ENCODE results near the gene PLEKHM3. TPM values are rescaled to one million over a fixed set of nuclear protein-coding genes. Genes with fewer than 3 reads are reported as not detected.

PLEKHM3 gene
- total RNA-seq, 6 experiments from 2014 or later: 4.4 to 13.4 (median 8.9) TPM

- H3K4me1 ChIP-seq: peaks cover 0 to 45% (median 15%) of the 10 kb centered on the region in 4 donors
- WGBS (ENCODE audit: insufficient coverage, low coverage, low lambda C conversion rate, missing lambda C conversion rate): 85% methylated on average over 2 of the region's 10 CpGs
- TF ChIP-seq POLR2A (IDR thresholded peaks at IDR 0.05) (no peak), CTCF (IDR thresholded peaks at IDR 0.05) (no peak)
Measured at GRCh38 chr2:207863345-207863744, 162.0 kb downstream of the PLEKHM3 start.

GRCh38 chr2:207861789-207862188 lies 163.5 kb downstream of the PLEKHM3 start:
- Histone ChIP-seq H3K27me3 (no peaks in the 10 kb centered on the region), H3K4me1 (peaks cover 0 to 31% (median 12%) of the 10 kb centered on the region in 4 donors), H3K27ac (peak overlapping the region in 1 of 3 donors; percentile 67), H3K4me3 (no peak overlapping the region), H3K36me3 (no peaks in the 10 kb centered on the region), H3K9me3 (no peaks in the 10 kb centered on the region)
- intact Hi-C loops (cut with DNase I): no loop called here
- ATAC-seq: no peak
- no peak for DNase-seq
- TF ChIP-seq POLR2A (IDR thresholded peaks at IDR 0.05) (no peak), CTCF (IDR thresholded peaks at IDR 0.05) (no peak)
- 87% methylated on average over 4 of the region's 4 CpGs for WGBS (ENCODE audit: insufficient coverage, low coverage, low lambda C conversion rate, missing lambda C conversion rate)

More at GRCh38 chr2:207863345-207863744, 162.0 kb downstream of the PLEKHM3 start:
- Histone ChIP-seq H3K27ac (no peak overlapping the region), H3K27me3 (no peaks in the 10 kb centered on the region), H3K36me3 (no peaks in the 10 kb centered on the region), H3K4me3 (no peak overlapping the region), H3K9me3 (no peaks in the 10 kb centered on the region)
- no peak for ATAC-seq
- no peak for DNase-seq
- intact Hi-C loops (cut with DNase I): no loop called here

- Histone ChIP-seq H3K4me3 (no peak overlapping the region), H3K27ac (peak overlapping the region in 2 of 3 donors; percentile 45 to 67), H3K4me1 (peaks cover 0 to 25% (median 12%) of the 10 kb centered on the region in 4 donors), H3K36me3 (no peaks in the 10 kb centered on the region), H3K27me3 (no peaks in the 10 kb centered on the region), H3K9me3 (no peaks in the 10 kb centered on the region)
- TF ChIP-seq POLR2A (IDR thresholded peaks at IDR 0.05) (no peak), CTCF (IDR thresholded peaks at IDR 0.05) (no peak)
- intact Hi-C loops (cut with DNase I): no loop called here
- WGBS (ENCODE audit: insufficient coverage, low coverage, low lambda C conversion rate, missing lambda C conversion rate): 52% methylated on average over 3 of the region's 3 CpGs
- DNase-seq (no peak), ATAC-seq (peak; percentile 70 to 83 (median 79))
Measured at GRCh38 chr2:207860685-207861084, 164.6 kb downstream of the PLEKHM3 start.

GRCh38 chr2:207855591-207855990 lies 169.7 kb downstream of the PLEKHM3 start:
- Histone ChIP-seq H3K36me3 (no peaks in the 10 kb centered on the region), H3K4me1 (peaks cover 0 to 5% (median 2%) of the 10 kb centered on the region in 4 donors), H3K27ac (no peak overlapping the region), H3K9me3 (no peaks in the 10 kb centered on the region), H3K27me3 (no peaks in the 10 kb centered on the region), H3K4me3 (no peak overlapping the region)
- TF ChIP-seq POLR2A (IDR thresholded peaks at IDR 0.05): no peak
- no peak for TF ChIP-seq CTCF (IDR thresholded peaks at IDR 0.05)
- intact Hi-C loops (cut with DNase I): no loop called here
- DNase-seq (no peak), ATAC-seq (no peak)
- WGBS (ENCODE audit: insufficient coverage, low coverage, low lambda C conversion rate, missing lambda C conversion rate): 93% methylated on average over 3 of the region's 3 CpGs

Measured in right lobe of liver (tissue), 6 donors.